ENCODE data around the gene LOX.
"Not testable (repeated sequence)": the region's sequence is repeated elsewhere in the genome, so short reads cannot be mapped to it uniquely, and the experiment has no call there.

Gene LOX

GRCh38 chr5:122099060-122099790 lies 21.2 kb upstream of the LOX start:
- Histone ChIP-seq H3K9me3 (ENCODE audit: control insufficient read depth in 5 of 5, low read length in 5 of 5) (no peaks in the 10 kb centered on the region), H3K4me3 (ENCODE audit: low read depth in 1 of 5, low read length in 5 of 5) (no peak overlapping the region), H3K27ac (ENCODE audit: low read depth, low read length) (no peak overlapping the region), H3K27me3 (ENCODE audit: control insufficient read depth in 5 of 5, insufficient read depth in 4 of 5, low read length in 5 of 5) (no peaks in the 10 kb centered on the region), H3K4me1 (ENCODE audit: control insufficient read depth in 5 of 5, insufficient read depth in 5 of 5, low read length in 5 of 5) (peaks cover 0 to 3% (median 0%) of the 10 kb centered on the region in 5 donors), H3K36me3 (ENCODE audit: control insufficient read depth in 5 of 5, insufficient read depth in 5 of 5, low read length in 5 of 5) (no peaks in the 10 kb centered on the region), H3K9ac (ENCODE audit: low read length in 5 of 5) (no peak overlapping the region)

- peaks cover 0 to 10% (median 0%) of the 10 kb centered on the region in 5 donors for H3K4me1 ChIP-seq (ENCODE audit: control insufficient read depth in 5 of 5, insufficient read depth in 5 of 5, low read length in 5 of 5)
Measured at GRCh38 chr5:122097391-122097790, 19.3 kb upstream of the LOX start.

GRCh38 chr5:122095158-122095557 lies 17.1 kb upstream of the LOX start:
- no peak overlapping the region for H3K9ac ChIP-seq (ENCODE audit: low read length in 5 of 5)
- no peaks in the 10 kb centered on the region for H3K27me3 ChIP-seq (ENCODE audit: control insufficient read depth in 5 of 5, insufficient read depth in 4 of 5, low read length in 5 of 5)
- no peak overlapping the region for H3K4me3 ChIP-seq (ENCODE audit: low read depth in 1 of 5, low read length in 5 of 5)
- no peaks in the 10 kb centered on the region for H3K9me3 ChIP-seq (ENCODE audit: control insufficient read depth in 5 of 5, low read length in 5 of 5)
- no peak overlapping the region for H3K27ac ChIP-seq (ENCODE audit: low read depth, low read length)
- H3K4me1 ChIP-seq (ENCODE audit: control insufficient read depth in 5 of 5, insufficient read depth in 5 of 5, low read length in 5 of 5), result peaks cover 0 to 14% (median 0%) of the 10 kb centered on the region in 5 donors
- H3K36me3 ChIP-seq (ENCODE audit: control insufficient read depth in 5 of 5, insufficient read depth in 5 of 5, low read length in 5 of 5), result no peaks in the 10 kb centered on the region

More at GRCh38 chr5:122097391-122097790, 19.3 kb upstream of the LOX start:
- Histone ChIP-seq H3K36me3 (ENCODE audit: control insufficient read depth in 5 of 5, insufficient read depth in 5 of 5, low read length in 5 of 5) (no peaks in the 10 kb centered on the region), H3K27me3 (ENCODE audit: control insufficient read depth in 5 of 5, insufficient read depth in 4 of 5, low read length in 5 of 5) (no peaks in the 10 kb centered on the region), H3K9ac (ENCODE audit: low read length in 5 of 5) (no peak overlapping the region), H3K4me3 (ENCODE audit: low read depth in 1 of 5, low read length in 5 of 5) (no peak overlapping the region), H3K27ac (ENCODE audit: low read depth, low read length) (no peak overlapping the region), H3K9me3 (ENCODE audit: control insufficient read depth in 5 of 5, low read length in 5 of 5) (no peaks in the 10 kb centered on the region)

- peaks cover 0 to 14% (median 0%) of the 10 kb centered on the region in 5 donors for H3K4me1 ChIP-seq (ENCODE audit: control insufficient read depth in 5 of 5, insufficient read depth in 5 of 5, low read length in 5 of 5)
- H3K27ac ChIP-seq (ENCODE audit: low read depth, low read length); H3K9ac ChIP-seq (ENCODE audit: low read length in 5 of 5); H3K27me3 ChIP-seq (ENCODE audit: control insufficient read depth in 5 of 5, insufficient read depth in 4 of 5, low read length in 5 of 5); H3K9me3 ChIP-seq (ENCODE audit: control insufficient read depth in 5 of 5, low read length in 5 of 5); H3K4me3 ChIP-seq (ENCODE audit: low read depth in 1 of 5, low read length in 5 of 5); H3K36me3 ChIP-seq (ENCODE audit: control insufficient read depth in 5 of 5, insufficient read depth in 5 of 5, low read length in 5 of 5): not testable (repeated sequence)
Measured at GRCh38 chr5:122094251-122094650, 16.2 kb upstream of the LOX start.

- no peaks in the 10 kb centered on the region for H3K9me3 ChIP-seq (ENCODE audit: control insufficient read depth in 5 of 5, low read length in 5 of 5)
- no peaks in the 10 kb centered on the region for H3K27me3 ChIP-seq (ENCODE audit: control insufficient read depth in 5 of 5, insufficient read depth in 4 of 5, low read length in 5 of 5)
- peaks cover 0 to 14% (median 0%) of the 10 kb centered on the region in 5 donors for H3K4me1 ChIP-seq (ENCODE audit: control insufficient read depth in 5 of 5, insufficient read depth in 5 of 5, low read length in 5 of 5)
- H3K27ac ChIP-seq (ENCODE audit: low read depth, low read length), result no peak overlapping the region
- no peaks in the 10 kb centered on the region for H3K36me3 ChIP-seq (ENCODE audit: control insufficient read depth in 5 of 5, insufficient read depth in 5 of 5, low read length in 5 of 5)
- no peak overlapping the region for H3K9ac ChIP-seq (ENCODE audit: low read length in 5 of 5)
- no peak overlapping the region for H3K4me3 ChIP-seq (ENCODE audit: low read depth in 1 of 5, low read length in 5 of 5)
Measured at GRCh38 chr5:122093415-122094180, 15.5 kb upstream of the LOX start.

GRCh38 chr5:122091936-122092600 lies 14.0 kb upstream of the LOX start:
- H3K9ac ChIP-seq (ENCODE audit: low read length in 5 of 5), result no peak overlapping the region
- H3K4me1 ChIP-seq (ENCODE audit: control insufficient read depth in 5 of 5, insufficient read depth in 5 of 5, low read length in 5 of 5), result peaks cover 0 to 14% (median 0%) of the 10 kb centered on the region in 5 donors
- H3K4me3 ChIP-seq (ENCODE audit: low read depth in 1 of 5, low read length in 5 of 5), result no peak overlapping the region
- no peaks in the 10 kb centered on the region for H3K9me3 ChIP-seq (ENCODE audit: control insufficient read depth in 5 of 5, low read length in 5 of 5)
- H3K36me3 ChIP-seq (ENCODE audit: control insufficient read depth in 5 of 5, insufficient read depth in 5 of 5, low read length in 5 of 5), result no peaks in the 10 kb centered on the region
- H3K27me3 ChIP-seq (ENCODE audit: control insufficient read depth in 5 of 5, insufficient read depth in 4 of 5, low read length in 5 of 5), result no peaks in the 10 kb centered on the region
- no peak overlapping the region for H3K27ac ChIP-seq (ENCODE audit: low read depth, low read length)

- no peak overlapping the region for H3K27ac ChIP-seq (ENCODE audit: low read depth, low read length)
Measured at GRCh38 chr5:122089096-122090013, 11.3 kb upstream of the LOX start.

GRCh38 chr5:122085041-122085440 lies 7.0 kb upstream of the LOX start:
- H3K27me3 ChIP-seq (ENCODE audit: control insufficient read depth in 5 of 5, insufficient read depth in 4 of 5, low read length in 5 of 5), result no peaks in the 10 kb centered on the region
- H3K27ac ChIP-seq (ENCODE audit: low read depth, low read length), result no peak overlapping the region
- H3K4me3 ChIP-seq (ENCODE audit: low read depth in 1 of 5, low read length in 5 of 5), result no peak overlapping the region
- H3K9ac ChIP-seq (ENCODE audit: low read length in 5 of 5), result no peak overlapping the region
- peaks cover 0 to 6% (median 0%) of the 10 kb centered on the region in 5 donors for H3K4me1 ChIP-seq (ENCODE audit: control insufficient read depth in 5 of 5, insufficient read depth in 5 of 5, low read length in 5 of 5)
- H3K9me3 ChIP-seq (ENCODE audit: control insufficient read depth in 5 of 5, low read length in 5 of 5), result peaks cover 0 to 2% (median 0%) of the 10 kb centered on the region in 5 donors
- no peaks in the 10 kb centered on the region for H3K36me3 ChIP-seq (ENCODE audit: control insufficient read depth in 5 of 5, insufficient read depth in 5 of 5, low read length in 5 of 5)

More at GRCh38 chr5:122089096-122090013, 11.3 kb upstream of the LOX start:
- Histone ChIP-seq H3K9ac (ENCODE audit: low read length in 5 of 5) (no peak overlapping the region), H3K4me1 (ENCODE audit: control insufficient read depth in 5 of 5, insufficient read depth in 5 of 5, low read length in 5 of 5) (peaks cover 0 to 11% (median 0%) of the 10 kb centered on the region in 5 donors), H3K9me3 (ENCODE audit: control insufficient read depth in 5 of 5, low read length in 5 of 5) (no peaks in the 10 kb centered on the region), H3K4me3 (ENCODE audit: low read depth in 1 of 5, low read length in 5 of 5) (no peak overlapping the region), H3K36me3 (ENCODE audit: control insufficient read depth in 5 of 5, insufficient read depth in 5 of 5, low read length in 5 of 5) (no peaks in the 10 kb centered on the region), H3K27me3 (ENCODE audit: control insufficient read depth in 5 of 5, insufficient read depth in 4 of 5, low read length in 5 of 5) (no peaks in the 10 kb centered on the region)

- Histone ChIP-seq H3K4me1 (ENCODE audit: control insufficient read depth in 5 of 5, insufficient read depth in 5 of 5, low read length in 5 of 5) (peaks cover 0 to 9% (median 0%) of the 10 kb centered on the region in 5 donors), H3K27ac (ENCODE audit: low read depth, low read length) (no peak overlapping the region), H3K9me3 (ENCODE audit: control insufficient read depth in 5 of 5, low read length in 5 of 5) (peaks cover 0 to 2% (median 0%) of the 10 kb centered on the region in 5 donors)
Measured at GRCh38 chr5:122083535-122083934, 5.5 kb upstream of the LOX start.

More at GRCh38 chr5:122083535-122083934, 5.5 kb upstream of the LOX start:
- Histone ChIP-seq H3K4me3 (ENCODE audit: low read depth in 1 of 5, low read length in 5 of 5) (no peak overlapping the region), H3K27me3 (ENCODE audit: control insufficient read depth in 5 of 5, insufficient read depth in 4 of 5, low read length in 5 of 5) (no peaks in the 10 kb centered on the region), H3K36me3 (ENCODE audit: control insufficient read depth in 5 of 5, insufficient read depth in 5 of 5, low read length in 5 of 5) (no peaks in the 10 kb centered on the region), H3K9ac (ENCODE audit: low read length in 5 of 5) (no peak overlapping the region)
